Middle frontal gyrus (tissue), 1 donor: Measurements from ENCODE around the gene TMEM179.
A peak's percentile ranks its signal among the peaks of the same experiment; 100 is the strongest.
"Not testable (repeated sequence)": the region's sequence is repeated elsewhere in the genome, so short reads cannot be mapped to it uniquely, and the experiment has no call there.

Experiments used
- DNase-seq: peaks from one replicate; pipeline ENCODE4 v3.0.0-alpha.2; 2015; ENCODE audit warnings: low spot score; ENCODE audit errors: extremely low spot score

The TMEM179 gene

DNA sequence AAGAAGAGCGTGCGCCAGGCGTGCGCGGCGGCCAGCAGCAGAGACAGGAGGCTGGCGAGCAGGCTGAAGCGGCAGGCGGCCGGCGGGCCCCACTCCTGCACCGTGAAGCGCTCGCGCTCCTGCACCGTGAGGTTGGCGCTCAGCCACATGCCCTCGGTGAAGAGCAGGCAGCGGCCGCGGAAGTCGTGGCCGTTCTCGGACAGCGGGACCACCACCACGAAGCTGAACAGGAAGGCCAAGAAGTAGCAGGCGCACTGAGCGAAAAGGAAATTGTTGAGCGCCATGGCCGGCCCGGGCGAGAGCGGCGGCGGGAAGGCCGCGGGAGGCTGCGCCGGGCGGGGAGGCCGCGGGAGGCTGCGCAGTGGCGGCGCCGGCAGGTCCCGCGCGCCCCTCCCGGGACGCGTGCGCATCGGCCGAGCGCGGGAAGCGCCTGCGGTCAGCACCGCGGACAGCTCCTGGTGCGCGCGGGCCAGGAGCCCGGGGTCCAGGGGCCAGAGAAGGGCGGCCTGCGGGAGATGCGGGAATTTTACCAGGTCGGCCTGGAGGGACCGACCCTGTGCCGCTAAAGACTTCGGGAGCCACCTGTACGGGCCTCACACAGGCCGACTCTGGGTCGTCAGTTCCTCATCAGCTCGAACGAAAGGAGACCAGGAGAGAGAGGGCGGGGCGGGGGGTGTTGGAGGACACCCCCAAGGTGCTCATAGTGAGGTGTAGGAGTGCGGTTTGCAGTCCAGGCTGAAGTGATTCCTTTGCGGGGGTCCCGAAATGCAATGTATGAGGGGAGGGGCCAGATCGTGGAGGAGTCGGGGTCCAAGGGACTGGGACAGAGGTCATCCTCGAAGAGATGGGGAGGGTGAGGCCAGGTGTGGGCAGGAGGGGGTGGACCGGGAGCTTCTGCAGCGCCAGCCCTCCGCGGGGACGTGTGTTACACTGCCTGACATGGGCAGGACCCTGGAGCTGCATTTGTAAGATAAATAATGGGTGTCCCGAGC lies at the start of gene TMEM179:
Gene TMEM179, minus strand, starts transcription at position 315 of the 992 bp plus-strand sequence. Its CDS starts 31 bp downstream, at position 284.
- peak; percentile 12 for DNase-seq

DNA sequence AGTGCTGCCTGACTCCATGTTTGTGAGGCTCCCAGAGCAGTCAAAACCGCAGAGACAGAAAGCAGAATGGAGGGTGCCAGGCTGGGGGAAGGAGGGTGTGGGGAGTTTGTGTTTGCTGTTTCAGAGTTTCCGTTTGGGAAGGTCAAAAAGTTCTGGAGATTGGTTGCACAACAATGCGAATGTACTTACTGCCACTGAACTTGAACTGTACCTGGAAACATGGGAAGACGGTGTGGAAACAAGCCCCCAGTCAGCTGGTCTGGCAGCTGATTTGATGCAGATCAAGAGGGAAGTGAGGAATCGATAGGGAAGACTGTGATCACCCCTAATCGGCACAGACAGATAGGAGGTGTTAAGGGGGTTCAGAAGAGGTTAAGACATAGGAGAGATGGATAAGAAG lies 49.5 kb upstream of the TMEM179 start:
- no peak for DNase-seq

DNA sequence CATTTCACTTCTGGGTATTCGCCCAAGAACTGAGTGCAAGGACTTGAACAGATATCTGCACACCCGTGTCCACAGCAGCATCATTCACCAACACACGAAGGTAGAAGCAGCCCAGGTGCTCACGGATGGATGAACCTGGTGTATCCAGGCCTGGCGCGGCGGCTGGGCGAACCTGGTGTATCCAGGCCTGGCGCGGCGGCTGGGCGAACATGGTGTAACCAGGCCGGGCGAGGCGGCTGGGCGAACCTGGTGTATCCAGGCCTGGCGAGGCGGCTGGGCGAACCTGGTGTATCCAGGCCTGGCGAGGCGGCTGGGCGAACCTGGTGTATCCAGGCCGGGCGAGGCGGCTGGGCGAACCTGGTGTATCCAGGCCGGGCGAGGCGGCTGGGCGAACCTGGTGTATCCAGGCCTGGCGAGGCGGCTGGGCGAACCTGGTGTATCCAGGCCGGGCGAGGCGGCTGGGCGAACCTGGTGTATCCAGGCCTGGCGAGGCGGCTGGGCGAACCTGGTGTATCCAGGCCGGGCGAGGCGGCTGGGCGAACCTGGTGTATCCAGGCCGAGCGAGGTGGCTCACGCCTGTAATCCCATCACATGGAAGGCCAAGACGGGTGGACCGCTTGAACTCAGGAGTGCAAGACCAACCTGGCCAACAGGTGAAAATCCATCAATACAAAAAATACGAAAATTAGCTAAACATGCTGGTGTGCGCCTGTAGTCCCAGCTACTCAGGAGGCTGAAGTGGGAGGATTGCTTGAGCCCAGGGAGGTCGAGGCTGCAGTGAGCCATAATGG lies 48.8 kb upstream of the TMEM179 start:
- DNase-seq = not testable (repeated sequence)

DNA sequence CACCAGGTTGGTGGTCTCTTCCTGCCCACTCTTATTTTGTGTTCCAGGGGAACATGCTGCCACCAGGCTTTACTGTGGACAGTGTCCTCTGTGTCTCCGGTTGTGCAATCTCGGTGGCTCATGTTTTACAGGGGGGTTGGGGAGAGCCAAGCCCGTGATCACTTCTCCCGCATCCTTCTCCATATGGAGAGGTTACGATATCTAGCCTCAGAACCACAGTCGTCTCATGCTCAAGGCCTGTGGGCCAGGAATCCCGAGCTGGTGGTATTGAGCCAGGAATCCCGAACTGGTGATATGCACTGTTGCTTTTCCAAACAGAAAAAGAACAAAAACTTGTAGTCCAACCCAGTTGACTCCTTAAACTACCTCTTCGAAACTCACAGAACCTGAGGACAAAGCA lies 47.8 kb upstream of the TMEM179 start:
- no peak for DNase-seq

DNA sequence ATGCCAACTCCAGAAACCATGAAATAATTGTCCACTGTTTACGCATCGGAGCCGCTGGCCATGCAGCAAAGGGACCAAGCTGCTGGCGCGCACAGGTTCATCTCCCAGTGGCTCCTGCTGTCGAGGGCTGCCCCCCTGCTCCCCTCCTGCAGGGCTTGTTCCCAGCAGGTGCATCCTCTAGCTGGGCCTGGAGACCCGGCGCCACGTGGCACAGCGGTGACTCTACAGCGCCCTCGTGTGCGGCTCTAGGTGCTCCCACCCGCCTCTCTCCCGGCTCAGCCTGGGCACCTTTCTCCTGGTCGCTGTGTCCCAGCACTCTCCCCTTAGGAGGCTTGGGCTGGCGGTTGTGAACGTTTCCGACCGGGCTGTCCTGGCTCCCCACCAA lies 47.3 kb upstream of the TMEM179 start:
- DNase-seq = no peak

DNA sequence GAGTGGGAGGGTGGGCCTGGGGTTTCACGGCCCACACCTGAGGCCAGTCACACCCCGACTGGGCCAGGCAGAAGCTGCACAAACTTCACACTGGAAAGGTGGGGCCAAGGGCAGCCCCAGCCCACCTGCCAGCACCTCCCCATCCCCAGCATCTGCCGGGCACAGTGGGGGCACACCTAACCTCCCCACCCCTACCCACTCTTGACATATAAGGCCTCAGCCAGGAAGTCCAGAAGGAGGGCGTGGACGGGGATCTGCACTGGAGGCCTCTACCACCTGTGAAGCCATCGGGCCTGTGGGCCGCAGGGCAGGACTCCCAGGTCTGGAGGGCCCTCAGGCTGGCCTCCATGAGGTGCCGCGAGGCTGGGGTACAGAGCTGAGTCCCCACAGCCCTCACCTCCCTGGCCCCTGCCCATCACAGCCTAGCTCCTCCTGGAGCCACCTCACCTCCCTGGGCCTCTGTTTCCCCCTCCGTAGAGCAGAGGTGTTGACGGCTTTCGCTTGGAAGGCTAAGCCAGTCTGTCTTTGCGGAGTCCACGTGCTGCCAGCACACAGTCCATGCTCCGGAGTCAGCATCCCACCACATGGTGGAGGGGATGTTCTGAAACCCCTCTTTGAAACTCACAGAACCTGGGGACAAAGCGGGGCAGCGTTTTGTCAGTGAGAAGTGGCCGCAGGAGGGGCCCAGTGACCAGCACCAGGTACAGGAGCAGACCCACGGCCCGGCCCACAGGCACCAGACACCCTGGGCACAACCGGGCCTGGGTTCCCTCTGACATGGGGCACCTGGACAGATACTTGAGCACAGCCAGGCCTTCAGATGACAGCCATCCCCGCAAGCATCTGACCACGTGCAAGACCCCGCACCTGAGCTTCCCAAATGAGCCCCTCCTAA lies 46.7 kb upstream of the TMEM179 start:
- no peak for DNase-seq

DNA sequence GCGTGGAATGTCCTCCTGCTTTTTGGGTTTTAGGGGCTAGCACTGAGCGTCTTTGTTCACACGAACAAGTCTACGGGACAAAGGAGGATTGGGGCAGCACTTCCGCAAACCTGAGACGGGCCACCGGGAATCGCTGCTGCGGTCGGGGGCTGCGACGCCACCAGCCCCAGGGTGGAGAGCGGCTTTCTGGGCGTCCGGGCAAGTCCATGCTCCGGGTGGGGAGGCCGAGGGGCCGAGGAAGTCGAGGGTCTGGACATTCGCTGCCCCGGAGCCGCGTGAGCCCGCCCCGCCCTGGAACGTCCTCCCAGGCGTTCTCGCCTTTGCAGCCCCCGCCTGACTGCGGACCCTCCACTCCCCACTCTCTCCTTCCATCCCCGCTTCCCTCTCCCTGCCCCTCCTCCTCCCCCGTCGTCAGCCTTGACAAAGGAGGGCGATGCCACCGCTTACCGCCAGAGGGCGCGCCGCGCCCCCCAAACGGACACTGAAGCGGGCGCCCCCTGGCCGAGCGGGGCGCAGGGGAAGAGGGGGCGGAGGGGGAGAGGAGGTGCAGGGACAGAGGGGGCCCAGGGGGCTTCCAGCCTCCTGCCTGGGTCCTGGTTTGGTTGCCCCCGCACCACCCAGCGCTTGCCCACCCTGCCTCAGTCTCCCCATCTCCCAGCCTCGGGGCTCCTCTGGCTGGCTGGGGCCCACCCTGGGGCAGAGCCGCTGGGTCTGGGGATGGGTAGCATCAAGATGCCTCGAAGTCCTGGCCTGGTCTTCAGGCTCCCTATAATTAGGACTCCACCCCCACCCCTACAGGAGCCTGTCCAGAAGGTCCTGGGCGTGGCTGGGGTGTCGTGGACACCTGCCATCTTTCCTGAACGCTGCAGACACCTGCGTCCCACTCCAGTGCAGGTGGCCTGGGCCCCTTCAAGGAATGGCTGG lies 45.7 kb upstream of the TMEM179 start:
- DNase-seq = peak; percentile 53

DNA sequence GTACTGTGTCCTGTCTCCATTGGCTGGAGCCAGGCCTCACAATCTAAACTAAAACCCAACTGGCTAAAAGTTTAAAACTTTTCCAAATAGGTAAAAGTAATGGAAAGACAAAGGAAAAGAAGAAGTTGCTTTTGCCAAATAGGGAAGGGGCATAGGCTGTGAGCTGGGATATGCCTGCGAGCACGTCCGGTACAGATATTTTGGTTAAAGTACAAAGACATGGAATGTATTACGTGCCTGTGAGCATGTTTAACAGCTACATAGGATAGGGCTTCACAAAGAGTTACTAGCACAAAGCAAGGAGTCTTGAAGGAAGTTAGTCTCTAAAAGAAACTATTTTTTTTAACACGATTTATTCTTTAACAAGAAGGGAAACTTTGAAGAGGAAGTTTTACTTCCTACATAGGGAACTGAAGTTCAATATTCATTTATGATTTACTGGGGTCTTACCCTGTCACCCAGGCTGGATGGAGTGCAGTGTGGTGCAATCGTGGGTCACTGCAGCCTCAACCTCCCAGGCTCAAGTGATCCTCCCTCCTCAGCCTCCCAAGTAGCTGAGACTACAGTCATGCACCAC lies 43.0 kb upstream of the TMEM179 start:
- no peak for DNase-seq

DNA sequence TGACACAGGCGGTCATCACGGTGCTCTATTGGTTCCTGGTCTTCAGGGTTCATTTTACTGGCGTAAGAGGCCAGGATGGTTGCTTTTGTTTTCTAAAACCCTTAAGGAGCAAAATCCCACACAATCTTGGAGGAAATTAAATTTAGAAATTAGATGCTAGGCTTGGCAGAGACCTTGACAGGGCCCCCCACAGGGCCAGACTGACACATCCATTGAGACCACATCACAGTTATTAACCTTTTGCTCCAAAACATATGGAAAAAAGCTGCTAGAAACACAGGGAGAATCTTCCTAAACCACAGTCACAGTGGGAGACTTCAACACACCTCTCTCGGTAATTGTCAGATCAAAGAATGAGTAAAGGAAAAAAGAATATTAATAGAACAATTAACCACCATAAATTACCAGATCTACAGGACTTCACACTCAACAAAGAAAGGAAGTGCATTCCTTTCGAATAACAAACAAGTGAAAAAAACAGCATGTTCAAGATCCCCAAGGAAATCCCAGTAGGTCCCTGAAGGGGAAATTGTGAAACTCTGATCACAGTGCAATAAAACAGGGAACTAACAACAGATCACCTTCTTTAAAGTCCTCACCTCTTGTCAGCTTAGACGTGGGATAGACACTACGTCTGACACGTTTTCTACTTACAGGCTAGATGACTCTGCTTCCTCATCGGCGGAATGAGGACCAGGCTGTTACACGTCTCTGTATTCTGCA lies 40.2 kb upstream of the TMEM179 start:
- no peak for DNase-seq

DNA sequence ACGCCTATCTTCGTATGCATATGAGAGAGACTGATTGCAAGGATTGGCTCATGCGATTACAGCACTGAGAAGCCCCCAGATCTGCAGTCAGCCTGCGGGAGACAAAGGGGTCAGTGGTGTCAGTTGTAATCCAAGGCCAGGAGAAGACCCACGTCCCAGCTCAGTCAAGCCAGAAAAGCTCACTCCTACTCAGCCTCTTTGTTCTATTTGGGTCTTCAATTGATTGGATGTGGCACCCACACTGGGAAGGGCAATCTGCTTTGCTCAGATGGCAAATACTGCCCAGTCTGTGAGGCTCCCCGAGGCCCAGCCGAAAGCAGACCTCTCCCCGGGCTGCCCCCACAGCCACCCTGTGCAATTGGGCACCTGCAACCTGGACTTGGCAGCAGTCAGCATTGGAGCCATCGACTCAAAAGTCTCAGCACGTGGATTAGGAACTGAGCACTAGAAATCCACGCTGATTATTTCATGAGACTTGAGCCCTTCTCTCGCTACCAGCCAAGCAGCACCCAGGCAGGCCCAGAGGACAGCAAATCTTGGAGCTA lies 39.6 kb upstream of the TMEM179 start:
- no peak for DNase-seq

DNA sequence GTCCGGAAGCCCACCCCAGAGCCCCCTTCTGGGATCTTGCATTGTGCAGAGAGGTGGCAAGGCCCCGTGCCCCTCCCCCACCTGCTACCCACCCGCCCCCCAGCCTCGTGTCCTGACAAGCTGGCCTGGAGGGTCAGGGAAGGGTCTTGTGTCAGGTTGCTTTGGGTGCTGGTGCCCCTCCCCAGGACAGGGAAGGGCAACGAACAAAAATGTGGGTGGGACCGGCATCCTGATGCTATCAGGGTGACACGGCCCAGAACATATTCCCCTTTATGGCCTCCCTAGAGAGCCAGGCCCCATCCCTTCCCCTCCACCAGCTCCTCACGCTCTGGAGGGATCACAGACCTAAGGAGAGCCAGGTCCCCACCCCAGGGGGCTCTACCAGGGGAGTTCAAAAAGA lies 38.7 kb upstream of the TMEM179 start:
- no peak for DNase-seq

DNA sequence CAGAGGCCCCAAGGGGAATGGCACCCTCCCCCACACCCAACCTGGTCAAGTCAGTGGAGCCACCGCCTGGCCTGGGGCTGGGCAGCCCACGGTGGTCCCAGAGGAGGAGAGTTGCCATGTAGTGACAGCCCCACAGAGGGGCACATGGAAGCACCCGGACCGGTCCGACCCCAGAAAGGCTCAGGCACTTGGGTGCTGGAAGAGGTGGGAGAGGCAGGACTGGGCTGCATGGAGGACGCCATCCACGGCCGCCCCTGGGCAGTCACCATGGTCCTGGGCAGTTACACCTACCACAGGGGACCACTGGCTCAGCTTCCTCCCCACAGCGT lies 37.9 kb upstream of the TMEM179 start:
- DNase-seq = no peak

DNA sequence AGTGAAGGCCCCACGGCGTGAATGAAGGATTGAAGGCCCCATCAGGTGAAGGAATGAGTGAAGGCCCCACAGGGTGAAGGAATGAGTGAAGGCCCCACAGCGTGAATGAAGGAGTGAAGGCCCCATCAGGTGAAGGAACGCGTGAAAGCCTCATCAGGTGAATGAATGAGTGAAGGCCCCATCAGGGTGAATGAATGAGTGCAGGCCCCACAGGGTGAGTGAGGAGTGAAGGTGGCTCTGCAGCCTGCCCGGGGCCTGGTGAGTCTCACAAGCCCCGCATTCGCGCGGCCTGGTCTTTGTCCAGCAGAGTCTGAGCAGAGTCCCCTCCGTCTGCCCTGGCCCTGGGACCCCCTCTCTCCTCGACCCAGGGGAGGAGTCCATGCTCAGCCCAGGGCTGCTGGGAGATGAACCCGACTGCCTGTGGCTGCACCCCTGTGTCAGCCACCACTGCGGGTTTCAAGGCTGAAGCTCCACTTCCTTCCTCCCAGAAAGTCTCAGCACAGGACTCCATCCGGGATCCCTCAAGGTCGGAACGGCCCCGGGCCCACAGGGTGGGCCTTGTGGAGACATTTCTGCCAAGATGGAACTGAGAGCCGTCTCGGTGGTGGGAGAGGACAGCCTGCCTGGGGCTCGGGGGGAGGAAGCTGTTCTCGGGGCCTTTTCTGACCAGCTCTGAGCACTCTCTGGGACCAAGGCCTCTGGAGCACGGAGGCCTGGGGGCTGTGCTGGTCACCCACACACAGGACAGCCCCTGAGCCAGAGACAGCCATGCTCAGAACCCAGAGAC lies 37.4 kb upstream of the TMEM179 start:
- DNase-seq = no peak

DNA sequence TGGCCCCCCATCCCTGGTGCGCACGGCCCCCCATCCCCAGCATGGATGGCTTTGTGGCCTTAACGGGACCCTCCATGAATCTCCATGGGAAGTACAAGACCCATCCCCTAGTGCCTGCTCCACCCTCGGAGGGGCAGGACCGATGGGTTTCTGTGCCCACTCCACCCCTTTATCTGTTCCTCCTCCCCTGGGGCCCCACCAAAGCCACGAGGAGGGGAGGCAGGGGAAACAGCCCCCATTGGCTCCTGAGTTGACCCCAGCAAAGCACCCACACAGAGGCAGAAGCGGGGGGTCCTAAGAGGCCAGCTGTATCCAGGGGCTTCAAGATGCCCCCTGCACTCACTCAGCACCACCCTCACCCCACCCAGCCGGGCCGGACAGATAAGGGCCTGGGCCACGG lies 36.1 kb upstream of the TMEM179 start:
- DNase-seq = no peak

DNA sequence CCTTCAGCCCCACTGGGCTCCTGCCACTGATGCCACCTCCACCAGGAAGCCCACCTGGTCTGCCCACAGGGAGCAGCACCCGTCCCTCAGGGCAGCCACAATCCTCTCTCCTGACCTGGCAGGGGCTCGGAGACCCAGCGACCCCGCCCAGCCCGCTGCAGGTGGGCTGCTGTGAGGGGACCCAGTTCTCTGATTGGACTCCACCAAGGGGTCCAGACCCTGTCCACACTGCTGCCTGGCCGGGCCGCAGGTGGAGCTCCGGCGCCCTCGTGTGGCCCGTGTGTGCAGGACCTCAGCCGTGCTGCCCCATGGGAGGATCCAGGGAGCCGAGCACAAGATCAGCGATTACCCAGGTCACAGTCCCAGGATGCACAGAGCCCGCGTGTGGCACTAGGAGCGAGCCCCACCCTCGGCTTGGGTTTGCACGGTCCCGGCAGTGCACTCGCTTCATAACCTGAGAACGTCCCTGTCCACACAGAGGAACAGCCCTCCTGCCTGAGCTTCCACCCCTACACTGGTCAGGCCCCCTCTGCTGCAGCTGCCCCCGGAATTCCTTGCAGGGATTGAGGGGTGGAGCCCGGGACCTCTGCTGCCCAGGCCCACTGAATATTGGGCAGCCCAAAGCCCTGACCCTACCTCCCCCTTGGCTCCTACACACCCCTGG lies 35.4 kb upstream of the TMEM179 start:
- peak; percentile 21 for DNase-seq

DNA sequence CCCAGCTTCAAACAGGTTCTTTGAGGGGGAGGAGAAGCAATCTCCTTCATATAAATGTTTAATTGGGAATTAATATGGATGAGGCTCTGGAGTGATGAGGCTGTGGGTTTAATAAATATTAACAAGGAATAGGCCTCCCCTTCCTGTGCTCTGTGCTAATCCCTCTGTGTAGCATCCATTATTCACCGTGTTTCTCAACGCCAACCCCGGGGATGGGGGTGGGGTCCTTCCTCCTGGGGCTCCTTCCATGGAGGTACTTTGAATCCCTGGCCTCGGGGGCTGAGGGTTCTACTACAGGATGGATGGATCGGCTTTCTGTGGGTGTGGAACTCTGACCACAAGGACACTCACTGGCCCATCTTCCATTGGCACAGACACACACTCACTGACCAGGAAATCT lies 34.9 kb upstream of the TMEM179 start:
- no peak for DNase-seq

DNA sequence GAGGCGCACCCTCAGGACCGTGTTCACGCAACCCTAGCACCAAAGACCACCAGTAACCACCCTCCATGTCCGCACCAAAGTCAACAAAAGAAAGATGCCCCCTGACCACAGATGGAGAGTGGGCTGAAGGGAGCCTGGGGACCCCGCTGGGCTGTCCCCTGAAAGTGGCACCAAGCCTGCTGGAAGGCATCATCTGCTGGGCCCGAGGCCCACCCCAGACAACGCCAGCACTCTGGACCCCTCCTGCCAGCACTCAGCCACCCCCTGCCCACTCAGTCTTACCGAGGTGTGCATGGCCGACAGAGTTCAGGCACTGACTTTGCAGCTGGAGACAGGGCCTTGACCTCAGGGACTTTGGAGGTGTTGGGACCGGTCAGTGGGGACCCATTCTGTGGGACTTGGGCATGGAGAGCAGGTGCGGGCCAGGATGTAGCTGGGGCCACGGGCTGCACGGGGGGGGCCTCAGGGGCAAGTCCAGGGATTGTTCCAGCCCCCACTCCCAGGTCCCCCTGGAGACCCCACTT lies 34.4 kb upstream of the TMEM179 start:
- DNase-seq = no peak
